Measurements from ENCODE around the gene FAR2. TPM values are rescaled to one million over a fixed set of nuclear protein-coding genes. Genes with fewer than 3 reads are reported as not detected.

Gene FAR2
- total RNA-seq, 1 donor = 10.5 TPM

DNA sequence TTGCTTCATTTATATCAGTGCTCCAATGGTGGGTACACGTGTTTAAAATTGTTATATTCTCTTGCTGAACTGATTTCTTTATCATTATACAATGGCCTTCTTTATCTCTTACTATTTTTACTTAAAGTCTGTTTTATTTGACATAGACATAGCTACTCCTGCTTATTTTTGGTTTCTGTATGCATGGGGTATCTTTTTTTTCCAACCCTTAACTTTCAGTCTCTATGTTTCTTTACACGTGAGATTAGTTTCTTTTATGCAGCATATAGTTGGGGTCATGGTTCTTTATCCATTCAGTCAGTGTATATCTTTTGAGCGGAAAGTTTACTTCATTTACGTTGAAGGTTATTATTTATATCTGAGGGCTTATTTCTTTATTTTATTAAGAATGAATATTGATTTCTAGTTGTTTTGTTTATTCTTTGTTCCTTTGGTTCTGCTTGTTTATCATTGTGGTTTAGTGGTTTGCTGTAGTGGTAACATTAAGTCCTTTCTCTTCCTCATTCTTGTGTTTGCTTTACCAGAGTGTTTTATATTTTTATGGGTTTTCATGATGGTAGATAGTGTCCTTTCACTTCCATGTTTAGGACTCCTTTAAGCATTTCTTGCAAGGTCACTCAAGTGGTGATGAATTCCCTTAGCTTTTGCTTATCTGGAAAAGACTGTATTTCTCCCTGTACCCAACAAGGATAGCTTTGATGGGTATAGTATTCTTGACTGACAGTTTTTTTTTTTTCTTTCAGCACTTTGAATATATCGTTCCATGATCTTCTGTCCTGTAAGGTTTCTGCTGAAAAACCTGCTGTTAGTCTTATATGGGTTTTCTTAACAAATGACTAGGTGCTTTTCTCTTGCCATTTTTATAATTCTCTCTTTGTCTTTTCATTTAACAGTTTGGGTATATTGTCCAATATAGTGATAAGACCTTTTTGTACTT lies 38.3 kb upstream of the FAR2 start:
- Histone ChIP-seq H3K27ac (ENCODE audit: low read depth, low read length) (no peak overlapping the region), H3K36me3 (ENCODE audit: insufficient read depth, low read length) (no peaks in the 10 kb centered on the region), H3K79me2 (ENCODE audit: insufficient read depth, low read length) (no peaks in the 10 kb centered on the region), H3K9me3 (ENCODE audit: low read depth, low read length) (no peaks in the 10 kb centered on the region), H2AFZ (ENCODE audit: low read length) (no peak overlapping the region), H3K4me2 (ENCODE audit: insufficient read depth, low read length) (no peak overlapping the region), H3K4me3 (ENCODE audit: insufficient read depth, low read length) (no peak overlapping the region), H3K27me3 (ENCODE audit: insufficient read depth, low read length) (no peaks in the 10 kb centered on the region), H4K20me1 (ENCODE audit: insufficient read depth, low read length) (no peaks in the 10 kb centered on the region), H3K4me1 (ENCODE audit: insufficient read depth, low read length) (no peaks in the 10 kb centered on the region)
- no peak for DNase-seq (ENCODE audit: insufficient read length, low spot score, missing footprints)
- TF ChIP-seq, protein P1, sequence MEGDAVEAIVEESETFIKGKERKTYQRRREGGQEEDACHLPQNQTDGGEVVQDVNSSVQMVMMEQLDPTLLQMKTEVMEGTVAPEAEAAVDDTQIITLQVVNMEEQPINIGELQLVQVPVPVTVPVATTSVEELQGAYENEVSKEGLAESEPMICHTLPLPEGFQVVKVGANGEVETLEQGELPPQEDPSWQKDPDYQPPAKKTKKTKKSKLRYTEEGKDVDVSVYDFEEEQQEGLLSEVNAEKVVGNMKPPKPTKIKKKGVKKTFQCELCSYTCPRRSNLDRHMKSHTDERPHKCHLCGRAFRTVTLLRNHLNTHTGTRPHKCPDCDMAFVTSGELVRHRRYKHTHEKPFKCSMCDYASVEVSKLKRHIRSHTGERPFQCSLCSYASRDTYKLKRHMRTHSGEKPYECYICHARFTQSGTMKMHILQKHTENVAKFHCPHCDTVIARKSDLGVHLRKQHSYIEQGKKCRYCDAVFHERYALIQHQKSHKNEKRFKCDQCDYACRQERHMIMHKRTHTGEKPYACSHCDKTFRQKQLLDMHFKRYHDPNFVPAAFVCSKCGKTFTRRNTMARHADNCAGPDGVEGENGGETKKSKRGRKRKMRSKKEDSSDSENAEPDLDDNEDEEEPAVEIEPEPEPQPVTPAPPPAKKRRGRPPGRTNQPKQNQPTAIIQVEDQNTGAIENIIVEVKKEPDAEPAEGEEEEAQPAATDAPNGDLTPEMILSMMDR (IDR thresholded peaks at IDR 0.05; ENCODE audit: extremely low read depth, low read depth, low read length) = no peak

DNA sequence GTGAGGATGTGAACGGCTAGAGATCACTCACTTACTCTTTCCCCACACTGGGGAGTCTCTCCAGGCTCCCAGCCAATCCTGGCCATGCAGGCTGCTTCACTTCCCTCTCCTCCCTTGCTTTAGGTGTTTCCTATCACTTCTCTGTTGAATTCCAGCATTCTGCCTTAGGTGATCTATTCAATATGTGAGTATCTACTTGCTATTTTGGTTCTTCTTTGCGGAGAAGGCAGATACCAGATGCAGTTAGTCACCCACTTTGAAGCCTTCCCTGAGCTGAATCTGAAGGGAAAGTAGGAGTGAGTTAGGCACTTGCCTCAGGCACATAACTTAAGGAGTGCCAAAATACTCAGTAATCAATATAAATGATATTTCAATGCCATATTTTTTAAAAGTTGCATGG lies 36.0 kb upstream of the FAR2 start:
- H3K4me3 ChIP-seq (ENCODE audit: insufficient read depth, low read length) = no peak overlapping the region
- no peaks in the 10 kb centered on the region for H3K36me3 ChIP-seq (ENCODE audit: insufficient read depth, low read length)
- TF ChIP-seq, protein P1 (IDR thresholded peaks at IDR 0.05; ENCODE audit: extremely low read depth, low read depth, low read length) = no peak
- no peaks in the 10 kb centered on the region for H3K79me2 ChIP-seq (ENCODE audit: insufficient read depth, low read length)
- H3K9me3 ChIP-seq (ENCODE audit: low read depth, low read length) = no peaks in the 10 kb centered on the region
- H3K4me1 ChIP-seq (ENCODE audit: insufficient read depth, low read length) = no peaks in the 10 kb centered on the region
- no peak for DNase-seq (ENCODE audit: insufficient read length, low spot score, missing footprints)
- H2AFZ ChIP-seq (ENCODE audit: low read length) = no peak overlapping the region
- no peak overlapping the region for H3K4me2 ChIP-seq (ENCODE audit: insufficient read depth, low read length)
- H4K20me1 ChIP-seq (ENCODE audit: insufficient read depth, low read length) = no peaks in the 10 kb centered on the region
- H3K27me3 ChIP-seq (ENCODE audit: insufficient read depth, low read length) = no peaks in the 10 kb centered on the region
- no peak overlapping the region for H3K27ac ChIP-seq (ENCODE audit: low read depth, low read length)

DNA sequence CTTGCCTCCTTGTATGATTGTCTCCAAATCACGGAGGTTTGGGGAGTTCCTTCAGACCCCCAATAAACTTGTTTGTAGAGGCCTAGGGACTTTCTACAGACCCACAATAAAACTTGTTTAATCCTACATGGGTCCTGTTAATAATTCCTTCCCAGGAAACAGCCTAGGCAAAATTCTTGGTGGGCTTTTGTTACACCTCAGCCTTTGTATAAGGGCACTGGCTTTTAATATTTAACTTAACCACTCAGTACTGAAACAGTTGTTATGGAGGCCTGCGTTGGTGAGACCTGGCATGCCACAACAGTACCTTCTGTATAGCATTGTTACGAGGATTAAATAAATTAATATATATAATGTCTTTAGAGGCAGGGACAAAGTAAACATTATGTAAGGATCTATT lies 32.7 kb upstream of the FAR2 start:
- DNase-seq (ENCODE audit: insufficient read length, low spot score, missing footprints) = no peak
- no peaks in the 10 kb centered on the region for H3K79me2 ChIP-seq (ENCODE audit: insufficient read depth, low read length)
- no peaks in the 10 kb centered on the region for H3K4me1 ChIP-seq (ENCODE audit: insufficient read depth, low read length)
- H3K36me3 ChIP-seq (ENCODE audit: insufficient read depth, low read length) = no peaks in the 10 kb centered on the region
- TF ChIP-seq, protein P1 (IDR thresholded peaks at IDR 0.05; ENCODE audit: extremely low read depth, low read depth, low read length) = no peak
- no peak overlapping the region for H3K4me2 ChIP-seq (ENCODE audit: insufficient read depth, low read length)
- H3K27ac ChIP-seq (ENCODE audit: low read depth, low read length) = no peak overlapping the region
- no peaks in the 10 kb centered on the region for H4K20me1 ChIP-seq (ENCODE audit: insufficient read depth, low read length)
- no peak overlapping the region for H2AFZ ChIP-seq (ENCODE audit: low read length)
- no peaks in the 10 kb centered on the region for H3K9me3 ChIP-seq (ENCODE audit: low read depth, low read length)
- H3K4me3 ChIP-seq (ENCODE audit: insufficient read depth, low read length) = no peak overlapping the region
- H3K27me3 ChIP-seq (ENCODE audit: insufficient read depth, low read length) = no peaks in the 10 kb centered on the region

DNA sequence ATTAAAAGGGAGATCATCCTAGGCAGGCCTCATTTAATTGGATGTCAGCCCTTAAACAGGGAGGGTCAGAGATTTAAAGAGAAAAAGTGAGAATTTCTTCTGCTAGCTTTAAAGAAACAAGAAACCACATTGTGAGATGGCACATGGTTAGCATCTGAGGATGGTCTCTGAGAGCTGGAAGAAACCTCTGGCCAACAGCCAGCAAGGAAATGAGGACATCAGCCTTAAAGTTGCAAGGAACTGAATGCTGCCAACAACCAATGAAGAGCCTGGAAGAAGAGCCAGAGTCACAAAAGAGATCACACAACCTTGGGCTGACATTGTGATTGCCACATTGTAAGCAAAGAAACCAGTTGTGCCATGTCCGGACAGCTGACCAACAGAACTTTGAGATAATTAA lies 17.5 kb upstream of the FAR2 start:
- Histone ChIP-seq H4K20me1 (ENCODE audit: insufficient read depth, low read length) (no peaks in the 10 kb centered on the region), H3K79me2 (ENCODE audit: insufficient read depth, low read length) (no peaks in the 10 kb centered on the region), H3K36me3 (ENCODE audit: insufficient read depth, low read length) (no peaks in the 10 kb centered on the region), H2AFZ (ENCODE audit: low read length) (peak overlapping the region; percentile 58), H3K9me3 (ENCODE audit: low read depth, low read length) (no peaks in the 10 kb centered on the region), H3K4me2 (ENCODE audit: insufficient read depth, low read length) (no peak overlapping the region), H3K27me3 (ENCODE audit: insufficient read depth, low read length) (no peaks in the 10 kb centered on the region), H3K4me3 (ENCODE audit: insufficient read depth, low read length) (no peak overlapping the region), H3K27ac (ENCODE audit: low read depth, low read length) (no peak overlapping the region), H3K4me1 (ENCODE audit: insufficient read depth, low read length) (peaks cover 8% of the 10 kb centered on the region)
- TF ChIP-seq, protein P1 (IDR thresholded peaks at IDR 0.05; ENCODE audit: extremely low read depth, low read depth, low read length) = no peak
- no peak for DNase-seq (ENCODE audit: insufficient read length, low spot score, missing footprints)
